Transverse colon (tissue), 4 donors: ENCODE results near the gene NFKB2.

Source experiments
- EP300 ChIP-seq: sonication (generic); formaldehyde crosslinking; IDR thresholded peaks from one replicate; pipeline ENCODE4 v1.6.1; 2017; ENCODE audit warnings: antibody characterized with exemption, low read depth
- POLR2A ChIP-seq: fragments of 450-650 bp; IDR thresholded peaks from one replicate; pipeline ENCODE4 v1.6.1; 2016; ENCODE audit warnings: antibody characterized with exemption, mild to moderate bottlenecking, moderate library complexity
- POLR2AphosphoS5 ChIP-seq, 3 donors: sonication (generic); formaldehyde crosslinking; IDR thresholded peaks; one replicate each; pipeline ENCODE4 v1.6.1; 2016; ENCODE audit warnings: antibody characterized with exemption in 3 of 3
- TF ChIP-seq, protein P1 (sequence below), 5 experiments: fragments of 200-600 bp in 3 of 5; fragments of 450-650 bp in 2 of 5; sonication (generic) in 3 of 5; IDR thresholded peaks; 1 replicate in 2 of 5; 2 replicates in 3 of 5; pipeline ENCODE4 v1.5.1; 2016 to 2017; ENCODE audit warnings: antibody characterized with exemption in 5 of 5, inconsistent platforms in 3 of 5, mild to moderate bottlenecking in 2 of 5, moderate library complexity in 1 of 5

DNA sequence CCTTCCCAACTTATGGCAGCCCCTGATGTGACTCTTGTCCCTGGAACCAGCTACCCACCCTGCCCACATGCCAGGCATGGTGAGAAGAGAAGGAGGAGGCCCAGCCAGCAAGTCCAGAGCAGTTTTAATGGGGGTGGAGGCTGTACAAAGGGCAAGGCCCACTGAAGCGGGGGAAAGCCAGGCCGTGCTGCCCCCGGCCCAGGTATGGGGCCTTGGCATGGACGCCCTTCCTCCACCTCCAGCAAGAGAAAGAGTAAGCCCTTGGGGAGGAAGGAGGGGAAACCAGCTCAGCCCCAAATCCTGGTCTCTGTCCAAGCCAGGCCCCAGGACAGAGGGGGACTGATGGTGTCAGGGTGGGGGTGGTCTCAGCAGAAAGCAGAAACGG is 7.0 kb downstream of the NFKB2 start:
- TF ChIP-seq, protein P1, sequence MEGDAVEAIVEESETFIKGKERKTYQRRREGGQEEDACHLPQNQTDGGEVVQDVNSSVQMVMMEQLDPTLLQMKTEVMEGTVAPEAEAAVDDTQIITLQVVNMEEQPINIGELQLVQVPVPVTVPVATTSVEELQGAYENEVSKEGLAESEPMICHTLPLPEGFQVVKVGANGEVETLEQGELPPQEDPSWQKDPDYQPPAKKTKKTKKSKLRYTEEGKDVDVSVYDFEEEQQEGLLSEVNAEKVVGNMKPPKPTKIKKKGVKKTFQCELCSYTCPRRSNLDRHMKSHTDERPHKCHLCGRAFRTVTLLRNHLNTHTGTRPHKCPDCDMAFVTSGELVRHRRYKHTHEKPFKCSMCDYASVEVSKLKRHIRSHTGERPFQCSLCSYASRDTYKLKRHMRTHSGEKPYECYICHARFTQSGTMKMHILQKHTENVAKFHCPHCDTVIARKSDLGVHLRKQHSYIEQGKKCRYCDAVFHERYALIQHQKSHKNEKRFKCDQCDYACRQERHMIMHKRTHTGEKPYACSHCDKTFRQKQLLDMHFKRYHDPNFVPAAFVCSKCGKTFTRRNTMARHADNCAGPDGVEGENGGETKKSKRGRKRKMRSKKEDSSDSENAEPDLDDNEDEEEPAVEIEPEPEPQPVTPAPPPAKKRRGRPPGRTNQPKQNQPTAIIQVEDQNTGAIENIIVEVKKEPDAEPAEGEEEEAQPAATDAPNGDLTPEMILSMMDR (IDR thresholded peaks at IDR 0.05) = no peak
- no peak for TF ChIP-seq EP300
- TF ChIP-seq POLR2A = no peak
- TF ChIP-seq POLR2AphosphoS5 (IDR thresholded peaks at IDR 0.05) = no peak
